ENCODE results near the gene SERPINA9. TPM values are rescaled to one million over a fixed set of nuclear protein-coding genes. Genes with fewer than 3 reads are reported as not detected.
"Not testable (repeated sequence)": the region's sequence is repeated elsewhere in the genome, so short reads cannot be mapped to it uniquely, and the experiment has no call there.

Gene SERPINA9
- total RNA-seq, 1 experiment from 2014 or later, result 0.11 TPM

DNA sequence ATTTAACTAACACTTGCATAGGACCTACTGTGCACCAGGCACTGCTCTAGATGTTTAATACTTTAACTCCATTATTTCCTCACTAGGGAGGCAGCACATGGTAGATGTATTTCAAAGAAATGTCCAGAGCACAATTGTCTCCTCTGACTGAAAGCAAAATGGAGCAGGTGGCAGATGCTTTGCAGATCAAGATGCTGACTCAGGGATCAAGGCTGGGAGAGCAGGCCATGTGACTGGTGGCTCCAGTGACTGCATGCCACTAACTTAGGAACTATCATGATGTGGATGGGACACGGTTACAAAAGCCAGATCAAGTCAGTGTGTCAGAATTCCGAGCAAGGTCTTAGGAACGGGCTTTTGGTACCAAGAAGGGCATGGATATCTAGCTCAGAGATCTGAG, 51.6 kb downstream of the SERPINA9 start:
- no peak for DNase-seq (ENCODE audit: low read depth)

DNA sequence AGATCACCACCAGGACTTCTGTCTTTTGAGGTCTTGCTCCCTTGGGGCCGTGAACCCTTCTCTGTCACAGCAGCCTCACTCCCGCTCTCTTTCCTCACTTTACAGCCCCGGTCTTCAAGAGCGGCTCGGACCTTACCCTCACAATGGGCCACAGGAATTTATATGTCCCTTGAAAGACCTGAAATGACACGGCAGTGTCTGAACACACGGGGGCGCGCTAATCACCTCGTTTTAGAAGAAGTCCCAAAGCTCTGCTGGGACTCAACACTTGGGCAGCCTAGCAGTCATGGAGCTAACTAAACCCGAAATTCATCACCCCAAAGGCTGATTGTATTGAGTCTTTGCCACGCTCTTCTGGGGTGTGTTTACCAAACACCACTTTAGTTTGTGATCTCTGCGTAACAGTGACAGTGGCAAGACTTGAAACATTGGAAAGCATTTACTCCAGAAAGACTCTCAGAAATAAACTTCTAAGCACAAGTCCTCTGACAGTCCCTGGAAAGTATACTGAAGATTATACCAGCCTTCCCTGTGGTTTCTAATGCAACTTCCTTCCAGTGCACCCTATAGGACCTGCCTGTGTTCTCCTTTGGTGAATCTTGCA, 52.4 kb downstream of the SERPINA9 start:
- DNase-seq (ENCODE audit: low read depth), result peak; percentile 81

DNA sequence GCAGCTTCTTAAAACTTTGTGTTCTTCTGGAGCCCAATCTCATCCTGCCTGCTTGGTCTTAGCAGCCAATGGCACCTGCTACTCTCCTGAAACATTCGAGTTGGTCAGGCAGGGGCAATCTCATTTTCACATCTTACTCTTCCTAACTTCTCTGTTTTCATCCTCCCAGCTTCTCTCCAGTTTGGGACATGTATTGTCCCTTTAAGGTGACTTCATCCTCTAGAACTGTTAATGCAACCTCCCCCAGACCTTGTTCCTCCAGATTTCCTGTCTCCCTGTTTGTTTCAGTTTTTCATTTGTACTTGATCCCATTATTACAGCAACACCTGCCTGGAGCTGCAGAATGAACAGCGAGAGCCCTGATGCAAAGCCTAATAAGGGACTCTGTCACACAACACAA, 54.7 kb downstream of the SERPINA9 start:
- no peak for DNase-seq (ENCODE audit: low read depth)

DNA sequence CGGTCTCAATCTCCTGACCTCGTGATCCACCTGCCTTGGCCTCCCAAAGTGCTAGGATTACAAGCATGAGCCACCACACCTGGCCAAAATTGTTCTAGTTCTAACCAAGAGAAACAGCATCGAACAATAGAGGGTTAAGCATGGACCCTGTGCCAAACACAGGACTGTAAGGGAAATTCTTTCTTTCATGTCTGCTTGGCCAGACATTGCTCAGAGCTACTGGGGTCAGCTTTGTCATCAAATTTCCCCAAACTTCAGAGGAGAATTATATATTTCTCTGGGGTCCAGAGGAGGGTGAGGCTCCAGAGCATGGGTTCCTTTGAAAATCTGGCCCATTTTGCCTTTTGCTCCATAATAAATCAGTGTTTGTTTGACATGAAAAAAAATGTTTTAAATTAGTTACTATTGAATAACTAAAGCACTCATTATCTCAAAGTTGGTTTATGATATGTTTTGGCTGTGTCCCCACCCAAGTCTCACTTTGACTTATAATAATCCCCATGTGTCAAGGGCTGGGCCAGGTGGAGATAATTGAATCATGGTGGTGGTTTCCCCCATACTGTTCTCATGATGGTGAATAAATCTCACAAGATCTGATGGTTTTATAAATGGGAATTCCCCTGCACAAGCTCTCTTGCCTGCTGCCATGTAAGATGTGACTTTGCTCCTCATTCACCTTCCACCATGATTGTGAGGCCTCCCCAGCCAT, 58.3 kb downstream of the SERPINA9 start:
- DNase-seq (ENCODE audit: low read depth), result not testable (repeated sequence)

Other genes starting within 250 kb of the SERPINA9 start
- gene SERPINA10, start 182.9 kb downstream of the SERPINA9 start, total RNA-seq (2014; rRNA removed; shearing (Covaris generic)), result not detected in 2 replicates
- gene SERPINA6, start 152.9 kb downstream of the SERPINA9 start, total RNA-seq (2014; rRNA removed; shearing (Covaris generic)), result 0.91 and 4.1 TPM in 2 replicates
- gene SERPINA2, start 109.5 kb downstream of the SERPINA9 start, total RNA-seq (2014; rRNA removed; shearing (Covaris generic)), result not detected in 2 replicates
- gene SERPINA1, start 87.6 kb downstream of the SERPINA9 start, total RNA-seq (2014; rRNA removed; shearing (Covaris generic)), result 26.1 and 30.8 TPM in 2 replicates
- not detected in 2 replicates for gene SERPINA11, start 23.4 kb downstream of the SERPINA9 start, total RNA-seq (2014; rRNA removed; shearing (Covaris generic))
- gene SERPINA12, start 33.3 kb upstream of the SERPINA9 start, total RNA-seq (2014; rRNA removed; shearing (Covaris generic)), result not detected in 2 replicates
- not detected in 2 replicates for gene SERPINA4, start 85.2 kb upstream of the SERPINA9 start, total RNA-seq (2014; rRNA removed; shearing (Covaris generic))
- 0.17 and 0.33 TPM in 2 replicates for gene SERPINA5, start 105.2 kb upstream of the SERPINA9 start, total RNA-seq (2014; rRNA removed; shearing (Covaris generic))
- 1.3 TPM in 1 of 2 replicates, not detected in the other for gene SERPINA3, start 136.2 kb upstream of the SERPINA9 start, total RNA-seq (2014; rRNA removed; shearing (Covaris generic))